PFSK-1 (cell line): ENCODE measurements around the gene C1orf21.

Experiments
- POLR2AphosphoS5 ChIP-seq: IDR thresholded peaks from 2 replicates; pipeline ENCODE4 v1.6.1; 2012; ENCODE audit warnings: low read depth, mild to moderate bottlenecking, control low read depth, low read length, moderate library complexity
- SIN3A ChIP-seq: IDR thresholded peaks from 2 replicates; pipeline ENCODE4 v1.6.1; 2012; ENCODE audit warnings: mild to moderate bottlenecking, low read length, moderate library complexity, borderline replicate concordance; ENCODE audit not compliant: insufficient read depth
- TAF1 ChIP-seq: IDR thresholded peaks from 2 replicates; pipeline ENCODE4 v1.6.1; 2012; ENCODE audit warnings: low read length, control low read depth, borderline replicate concordance; ENCODE audit not compliant: insufficient read depth
- TF ChIP-seq, protein P1 (sequence below), 2 experiments: IDR thresholded peaks; 2 replicates each; pipeline versions ENCODE4 v1.6.1 to v1.8.0; 2011 to 2012; ENCODE audit warnings: low read depth in 2 of 2, low read length in 2 of 2, control low read depth in 1 of 2, inconsistent platforms in 1 of 2, mild to moderate bottlenecking in 1 of 2, moderate library complexity in 1 of 2; ENCODE audit not compliant: insufficient read depth in 1 of 2

- no peak for TF ChIP-seq TAF1
- no peak for TF ChIP-seq POLR2AphosphoS5
- TF ChIP-seq, protein P1, sequence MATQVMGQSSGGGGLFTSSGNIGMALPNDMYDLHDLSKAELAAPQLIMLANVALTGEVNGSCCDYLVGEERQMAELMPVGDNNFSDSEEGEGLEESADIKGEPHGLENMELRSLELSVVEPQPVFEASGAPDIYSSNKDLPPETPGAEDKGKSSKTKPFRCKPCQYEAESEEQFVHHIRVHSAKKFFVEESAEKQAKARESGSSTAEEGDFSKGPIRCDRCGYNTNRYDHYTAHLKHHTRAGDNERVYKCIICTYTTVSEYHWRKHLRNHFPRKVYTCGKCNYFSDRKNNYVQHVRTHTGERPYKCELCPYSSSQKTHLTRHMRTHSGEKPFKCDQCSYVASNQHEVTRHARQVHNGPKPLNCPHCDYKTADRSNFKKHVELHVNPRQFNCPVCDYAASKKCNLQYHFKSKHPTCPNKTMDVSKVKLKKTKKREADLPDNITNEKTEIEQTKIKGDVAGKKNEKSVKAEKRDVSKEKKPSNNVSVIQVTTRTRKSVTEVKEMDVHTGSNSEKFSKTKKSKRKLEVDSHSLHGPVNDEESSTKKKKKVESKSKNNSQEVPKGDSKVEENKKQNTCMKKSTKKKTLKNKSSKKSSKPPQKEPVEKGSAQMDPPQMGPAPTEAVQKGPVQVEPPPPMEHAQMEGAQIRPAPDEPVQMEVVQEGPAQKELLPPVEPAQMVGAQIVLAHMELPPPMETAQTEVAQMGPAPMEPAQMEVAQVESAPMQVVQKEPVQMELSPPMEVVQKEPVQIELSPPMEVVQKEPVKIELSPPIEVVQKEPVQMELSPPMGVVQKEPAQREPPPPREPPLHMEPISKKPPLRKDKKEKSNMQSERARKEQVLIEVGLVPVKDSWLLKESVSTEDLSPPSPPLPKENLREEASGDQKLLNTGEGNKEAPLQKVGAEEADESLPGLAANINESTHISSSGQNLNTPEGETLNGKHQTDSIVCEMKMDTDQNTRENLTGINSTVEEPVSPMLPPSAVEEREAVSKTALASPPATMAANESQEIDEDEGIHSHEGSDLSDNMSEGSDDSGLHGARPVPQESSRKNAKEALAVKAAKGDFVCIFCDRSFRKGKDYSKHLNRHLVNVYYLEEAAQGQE (IDR thresholded peaks at IDR 0.05; ENCODE audit: insufficient read depth in 1 of 2, low read depth in 2 of 2, low read length in 2 of 2) = no peak
- TF ChIP-seq SIN3A = no peak
These were observed 127.6 kb downstream of the C1orf21 start for GRCh38 chr1:184514447-184514846.
